Thoracic aorta (tissue), 2 donors: ENCODE measurements around the gene EMC7. TPM values are rescaled to one million over a fixed set of nuclear protein-coding genes. Genes with fewer than 3 reads are reported as not detected.

Source experiments
- ATAC-seq: fragments of 150-250 bp; one replicate; pipeline ENCODE4 v1.8.0; 2017; ENCODE audit warnings: low read depth; ENCODE audit not compliant: insufficient number of reproducible peaks, low FRiP score
- DNase-seq: peaks from one replicate; pipeline ENCODE4 v3.0.0-alpha.2; 2020; ENCODE audit warnings: low spot score
- H3K27ac ChIP-seq, 2 donors: fragments of 200-600 bp; sonication (generic); 1 replicate in 1 of 2; 2 replicates in 1 of 2; pipeline ENCODE4 v1.5.1; 2016; ENCODE audit warnings: mild to moderate bottlenecking in 2 of 2, moderate library complexity in 2 of 2
- H3K27me3 ChIP-seq: fragments of 200-600 bp; sonication (generic); replicated peaks from 2 replicates; pipeline ENCODE4 v1.6.0; 2016; ENCODE audit warnings: mild to moderate bottlenecking; ENCODE audit not compliant: insufficient read depth
- H3K36me3 ChIP-seq: fragments of 200-600 bp; sonication (generic); one replicate; pipeline ENCODE4 v1.5.1; 2016
- H3K4me1 ChIP-seq, 2 donors: fragments of 200-600 bp; sonication (generic); 1 replicate in 1 of 2; 2 replicates in 1 of 2; pipeline versions ENCODE4 v1.5.1 to v1.6.0; 2016; ENCODE audit warnings: low read depth in 2 of 2, mild to moderate bottlenecking in 1 of 2; ENCODE audit not compliant: control insufficient read depth in 1 of 2
- H3K4me3 ChIP-seq: fragments of 200-600 bp; sonication (generic); 2 replicates; pipeline ENCODE4 v1.5.1; 2016; ENCODE audit warnings: mild to moderate bottlenecking
- H3K9me3 ChIP-seq: fragments of 200-600 bp; sonication (generic); 2 replicates; pipeline ENCODE4 v1.5.1; 2016
- total RNA-seq, 2 donors: library from RNA; depleted of rRNA; stranded (reverse); fragments of >200 nt; gene quantifications; one replicate each; pipeline versions ENCODE4 v1.1.0 to v1.2.3, GENCODE V29; 2016
- TF ChIP-seq, protein P1 (sequence below): fragments of 200-600 bp; sonication (generic); IDR thresholded peaks from one replicate; pipeline ENCODE4 v1.5.1; 2019; ENCODE audit warnings: antibody characterized with exemption

The EMC7 gene
- total RNA-seq, 2 donors from 2014 or later, result 38.0 to 49.0 TPM

DNA sequence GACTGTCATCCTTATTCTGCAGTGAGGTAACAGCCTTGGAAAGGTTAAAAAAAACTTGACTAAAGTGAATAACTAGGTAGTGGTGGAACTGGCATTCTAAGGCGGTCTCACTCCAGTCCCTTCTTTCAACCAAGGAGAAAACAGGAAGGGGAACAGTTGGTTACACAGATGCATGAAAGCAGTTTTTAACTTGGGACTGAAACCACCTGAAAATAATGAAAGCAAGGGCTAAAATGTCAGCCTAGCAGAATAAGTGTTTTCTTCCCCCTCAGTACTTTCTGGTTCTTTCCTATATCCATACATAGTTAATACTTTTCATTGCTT lies 61.9 kb downstream of the EMC7 start:
- ATAC-seq (no peak), DNase-seq (no peak)
- Histone ChIP-seq H3K27me3 (no peaks in the 10 kb centered on the region), H3K9me3 (no peaks in the 10 kb centered on the region), H3K4me1 (peaks cover 14 to 17% of the 10 kb centered on the region in 2 donors), H3K36me3 (no peaks in the 10 kb centered on the region), H3K27ac (peak overlapping the region; percentile 93 to 94), H3K4me3 (peak overlapping the region; percentile 88)
- TF ChIP-seq, protein P1, sequence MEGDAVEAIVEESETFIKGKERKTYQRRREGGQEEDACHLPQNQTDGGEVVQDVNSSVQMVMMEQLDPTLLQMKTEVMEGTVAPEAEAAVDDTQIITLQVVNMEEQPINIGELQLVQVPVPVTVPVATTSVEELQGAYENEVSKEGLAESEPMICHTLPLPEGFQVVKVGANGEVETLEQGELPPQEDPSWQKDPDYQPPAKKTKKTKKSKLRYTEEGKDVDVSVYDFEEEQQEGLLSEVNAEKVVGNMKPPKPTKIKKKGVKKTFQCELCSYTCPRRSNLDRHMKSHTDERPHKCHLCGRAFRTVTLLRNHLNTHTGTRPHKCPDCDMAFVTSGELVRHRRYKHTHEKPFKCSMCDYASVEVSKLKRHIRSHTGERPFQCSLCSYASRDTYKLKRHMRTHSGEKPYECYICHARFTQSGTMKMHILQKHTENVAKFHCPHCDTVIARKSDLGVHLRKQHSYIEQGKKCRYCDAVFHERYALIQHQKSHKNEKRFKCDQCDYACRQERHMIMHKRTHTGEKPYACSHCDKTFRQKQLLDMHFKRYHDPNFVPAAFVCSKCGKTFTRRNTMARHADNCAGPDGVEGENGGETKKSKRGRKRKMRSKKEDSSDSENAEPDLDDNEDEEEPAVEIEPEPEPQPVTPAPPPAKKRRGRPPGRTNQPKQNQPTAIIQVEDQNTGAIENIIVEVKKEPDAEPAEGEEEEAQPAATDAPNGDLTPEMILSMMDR, result no peak

GRCh38 chr15:34038871-34039789 lies 62.5 kb downstream of the EMC7 start, which contains the start of gene AVEN:
TSS of gene AVEN (minus strand) at chr15:34039204. CDS start at chr15:34039046, 158 bp downstream.
- H3K27me3 ChIP-seq, result no peaks in the 10 kb centered on the region
- H3K4me3 ChIP-seq, result peak within 1 kb of the TSS; percentile 88
- peak within 1 kb of the TSS; percentile 93 to 94 for H3K27ac ChIP-seq
- DNase-seq (no peak), ATAC-seq (peak; percentile 49)
- no peaks in the 10 kb centered on the region for H3K36me3 ChIP-seq
- H3K9me3 ChIP-seq, result no peaks in the 10 kb centered on the region
- H3K4me1 ChIP-seq, result peaks cover 14 to 17% of the 10 kb centered on the region in 2 donors
- TF ChIP-seq, protein P1, result no peak

- TF ChIP-seq, protein P1, result no peak
- ATAC-seq, result peak; percentile 72
- peaks cover 14 to 17% of the 10 kb centered on the region in 2 donors for H3K4me1 ChIP-seq
- peak; percentile 19 for DNase-seq
- no peaks in the 10 kb centered on the region for H3K9me3 ChIP-seq
- no peaks in the 10 kb centered on the region for H3K36me3 ChIP-seq
- H3K27me3 ChIP-seq, result no peaks in the 10 kb centered on the region
- peak overlapping the region; percentile 93 to 94 for H3K27ac ChIP-seq
- peak overlapping the region; percentile 88 for H3K4me3 ChIP-seq
Measured at GRCh38 chr15:34038023-34038870, 63.4 kb downstream of the EMC7 start.

Other genes starting within 250 kb of the EMC7 start
- gene CHRM5, start 133.4 kb downstream of the EMC7 start, total RNA-seq, result not detected
- gene AVEN, start 62.7 kb downstream of the EMC7 start, total RNA-seq, result 10 to 100 TPM; 26.5 to 29.0 TPM
- 1 to 10 TPM in 1 of 2 donors, under 1 TPM in 1; 0.27 to 1.2 TPM for gene PGBD4, start 221 bp upstream of the EMC7 start, total RNA-seq
- 10 to 100 TPM; 61.9 to 93.8 TPM for gene KATNBL1, start 108.2 kb upstream of the EMC7 start, total RNA-seq
- gene EMC4, start 123.2 kb upstream of the EMC7 start, total RNA-seq, result 100 to 1,000 TPM; 107 to 113 TPM
- 10 to 100 TPM; 58.3 to 82.9 TPM for gene SLC12A6, start 235.9 kb upstream of the EMC7 start, total RNA-seq
- 10 to 100 TPM; 28.9 to 88.8 TPM for gene NOP10, start 241.3 kb upstream of the EMC7 start, total RNA-seq
- not detected for gene NUTM1, start 241.5 kb upstream of the EMC7 start, total RNA-seq